K562 (cell line): ENCODE measurements around the gene PTGIS.

Experiments
- ATF3 ChIP-seq, 2 experiments: fragments of 450-650 bp in 1 of 2; sonication (generic) in 1 of 2; formaldehyde crosslinking in 1 of 2; IDR thresholded peaks in 1 of 2; conservative IDR thresholded peaks in 1 of 2; 2 replicates each; pipeline versions ENCODE4 v1.6.1 to v1.8.1; 2016 to 2023; ENCODE audit warnings: mild to moderate bottlenecking in 2 of 2, moderate library complexity in 2 of 2, inconsistent platforms in 1 of 2, missing genetic modification reagents in 1 of 2
- HBP1 ChIP-seq: fragments of 450-650 bp; formaldehyde crosslinking; IDR thresholded peaks from 2 replicates; pipeline ENCODE4 v1.4.0; 2022; ENCODE audit warnings: missing genetic modification characterization
- IFI16 ChIP-seq: fragments of 250-450 bp; sonication (Bioruptor Pico); IDR thresholded peaks from 2 replicates; pipeline ENCODE4 v2.1.2; 2022; ENCODE audit warnings: mild to moderate bottlenecking, inconsistent platforms
- POLR3A ChIP-seq: IDR thresholded peaks from 2 replicates; pipeline ENCODE4 v1.6.1; 2011; ENCODE audit warnings: borderline replicate concordance, mild to moderate bottlenecking, moderate library complexity; ENCODE audit not compliant: insufficient read length, insufficient read depth; ENCODE audit errors: extremely low read depth
- ZNF121 ChIP-seq: sonication (generic); formaldehyde crosslinking; conservative IDR thresholded peaks from 2 replicates; pipeline ENCODE4 v1.8.0; 2022; ENCODE audit warnings: missing genetic modification reagents
- TF ChIP-seq, protein P1 (sequence below): sonication (generic); formaldehyde crosslinking; IDR thresholded peaks from 2 replicates; pipeline ENCODE4 v1.5.0; 2020; ENCODE audit warnings: missing genetic modification reagents

- TF ChIP-seq, protein P1, sequence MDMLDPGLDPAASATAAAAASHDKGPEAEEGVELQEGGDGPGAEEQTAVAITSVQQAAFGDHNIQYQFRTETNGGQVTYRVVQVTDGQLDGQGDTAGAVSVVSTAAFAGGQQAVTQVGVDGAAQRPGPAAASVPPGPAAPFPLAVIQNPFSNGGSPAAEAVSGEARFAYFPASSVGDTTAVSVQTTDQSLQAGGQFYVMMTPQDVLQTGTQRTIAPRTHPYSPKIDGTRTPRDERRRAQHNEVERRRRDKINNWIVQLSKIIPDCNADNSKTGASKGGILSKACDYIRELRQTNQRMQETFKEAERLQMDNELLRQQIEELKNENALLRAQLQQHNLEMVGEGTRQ (CRISPR knock-in tag), result no peak
- TF ChIP-seq ZNF121 (CRISPR knock-in tag) (no peak), POLR3A (no peak), ATF3 (IDR thresholded peaks at IDR 0.05) (no peak), ATF3 (CRISPR knock-in tag; conservative IDR thresholded peaks at IDR 0.05) (no peak), HBP1 (CRISPR knock-in tag) (no peak), IFI16 (CRISPR knock-in tag) (no peak)
Observed at GRCh38 chr20:49540232-49540620, 27.7 kb downstream of the PTGIS start.
